ENCODE data around the gene CD22.

- TF ChIP-seq POLR2A (IDR thresholded peaks at IDR 0.05) (no peak), CTCF (IDR thresholded peaks at IDR 0.05) (no peak), EP300 (IDR thresholded peaks at IDR 0.05) (no peak)
Measured at GRCh38 chr19:35310811-35311465, 18.0 kb upstream of the CD22 start.
